ENCODE measurements around the gene SCN4A.

SCN4A gene

DNA sequence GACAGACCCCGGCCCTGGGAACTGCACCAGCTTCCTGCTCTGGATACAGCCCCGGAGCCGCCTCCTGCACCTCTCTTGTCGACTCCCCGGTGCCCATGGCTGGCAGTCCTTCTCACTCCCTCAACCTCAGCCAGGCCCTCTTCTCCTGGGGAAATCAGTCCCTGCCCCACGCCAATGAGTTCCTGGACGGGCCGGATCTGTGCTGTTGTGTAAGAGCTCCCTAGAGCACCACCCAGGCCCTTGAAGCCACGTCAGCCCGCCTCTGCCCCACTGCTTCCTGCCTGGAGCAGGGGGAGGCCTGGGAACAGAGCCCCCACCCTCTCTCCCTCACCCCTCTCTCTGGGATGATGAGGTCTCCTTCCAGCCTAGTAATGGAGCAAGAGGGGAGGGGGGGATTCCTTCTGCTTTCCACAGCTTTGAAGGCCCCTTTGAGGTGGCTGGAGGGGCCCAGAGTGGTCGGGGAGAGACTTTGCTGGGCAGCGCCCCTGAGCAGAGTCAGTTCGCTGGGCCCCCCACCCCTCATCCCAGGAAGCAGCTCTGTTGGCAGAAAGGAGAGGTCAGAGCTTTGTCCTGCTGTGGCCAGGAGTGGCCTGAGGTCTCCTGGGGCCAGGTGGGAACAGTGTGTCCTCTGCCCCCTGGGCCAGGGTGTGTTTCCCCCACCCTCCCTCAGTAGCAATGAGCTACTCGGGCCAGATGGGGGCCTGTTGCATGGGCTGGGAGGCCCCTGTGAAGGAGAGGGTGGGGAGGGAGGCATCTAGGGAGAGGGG lies 29.2 kb upstream of the SCN4A start:
- no peak for DNase-seq

DNA sequence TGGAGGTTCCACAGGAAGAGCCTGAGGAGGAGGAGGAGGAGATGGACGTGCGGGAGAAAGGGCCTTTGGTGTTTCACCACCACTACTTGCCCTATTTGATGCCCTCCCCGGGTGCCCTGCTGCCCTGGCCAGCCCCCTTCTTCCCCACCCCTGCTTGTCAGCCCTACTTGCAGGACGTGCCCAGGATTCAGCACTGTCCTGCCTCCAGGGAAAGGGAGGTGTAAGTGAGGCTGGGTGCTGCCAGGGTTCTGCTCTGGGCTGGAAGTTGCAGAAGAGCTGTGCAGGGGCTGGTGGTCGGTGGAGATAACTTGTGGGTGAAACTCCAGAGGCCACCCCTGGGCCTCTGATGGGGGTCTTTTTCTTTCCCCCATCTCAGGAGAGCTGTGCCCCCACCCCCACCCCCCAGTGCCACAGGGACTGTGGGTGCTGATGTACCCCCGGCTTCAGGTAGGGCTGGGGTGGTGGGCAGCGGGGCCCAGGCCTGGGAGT lies 28.4 kb upstream of the SCN4A start:
- no peak for DNase-seq

DNA sequence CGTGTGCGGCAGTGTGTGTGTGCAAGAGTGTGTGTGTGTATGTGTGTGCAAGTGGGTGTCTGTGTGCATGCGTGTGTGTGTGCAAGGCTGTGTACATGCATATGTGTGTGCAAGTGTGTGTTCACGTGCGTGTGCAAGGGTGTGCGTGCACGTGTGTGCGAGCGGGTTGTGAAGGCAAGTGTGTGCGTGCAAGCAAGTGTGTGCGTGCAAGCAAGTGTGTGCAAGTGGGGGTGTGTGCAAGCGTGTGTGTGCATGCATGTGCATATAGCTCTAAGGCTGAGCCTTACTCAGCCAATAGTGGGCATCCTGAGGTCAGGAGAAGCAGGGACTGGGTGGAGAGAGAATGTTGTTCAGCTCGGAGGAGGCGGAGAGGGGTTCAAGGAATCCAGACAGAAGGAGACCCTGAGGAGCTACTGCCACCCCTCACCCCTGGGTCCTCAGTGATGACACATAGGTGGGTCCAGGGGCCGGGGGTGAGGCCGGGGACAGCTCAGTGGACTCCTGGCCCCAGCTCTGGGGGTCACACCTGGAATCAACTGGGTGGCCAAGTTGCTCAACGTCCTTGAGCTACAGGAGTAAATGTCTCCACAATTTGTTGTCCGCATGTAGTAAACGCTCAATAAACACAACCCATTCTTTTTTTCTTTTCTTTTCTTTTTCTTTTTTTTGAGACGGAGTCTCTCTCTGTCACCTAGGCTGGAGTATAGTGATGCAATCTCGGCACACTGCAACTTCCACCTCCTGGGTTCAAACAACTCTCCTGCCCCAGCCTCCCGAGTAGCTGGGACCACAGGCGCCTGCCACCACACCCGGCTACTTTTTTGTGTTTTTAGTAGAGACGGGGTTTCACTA lies 27.2 kb upstream of the SCN4A start:
- no peak for DNase-seq

DNA sequence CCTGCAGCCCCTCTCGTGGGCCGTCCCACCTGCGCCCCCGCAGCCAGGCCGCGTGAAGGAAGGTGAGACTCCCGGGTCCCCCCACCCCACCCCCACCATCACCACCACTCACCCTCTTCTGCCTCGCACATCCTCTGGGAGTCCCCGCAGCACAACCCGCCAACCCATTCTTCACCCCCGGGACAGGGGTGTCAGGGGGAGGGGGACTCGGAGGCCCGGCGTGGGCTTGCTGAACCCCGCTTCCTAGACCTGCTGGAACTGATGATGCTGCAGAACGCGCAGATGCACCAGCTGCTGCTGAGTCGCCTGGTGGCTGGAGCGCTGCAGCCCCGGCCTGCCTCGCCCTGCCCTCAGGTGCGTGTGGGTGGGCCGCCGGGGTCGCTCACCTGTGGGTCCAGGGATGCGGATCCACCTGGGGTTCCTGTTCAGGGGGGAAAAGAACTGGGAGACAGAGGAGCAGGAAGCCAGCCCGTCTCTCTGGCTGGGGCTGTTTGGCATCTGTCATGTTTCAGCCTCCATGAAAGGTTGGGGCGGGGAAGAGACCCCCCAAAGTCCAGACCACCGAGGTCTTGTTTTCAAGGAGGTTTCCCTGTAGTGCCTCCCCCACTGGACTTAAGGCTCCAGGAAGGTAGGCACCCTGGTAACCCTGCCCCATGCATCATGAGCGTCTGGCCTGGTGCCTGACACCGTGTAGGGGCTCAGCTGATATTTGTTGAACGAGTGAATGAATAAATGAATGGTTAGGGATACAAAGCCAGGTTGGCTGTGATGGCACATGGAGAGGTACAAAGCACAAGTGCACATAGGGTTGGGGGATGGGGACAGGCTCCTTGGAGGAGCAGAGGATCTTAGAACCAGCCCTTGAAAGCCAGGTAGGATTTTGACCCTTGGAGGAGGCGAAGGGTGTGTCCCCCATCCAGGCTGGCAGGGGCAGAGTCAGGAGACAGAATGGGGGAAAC lies 26.3 kb upstream of the SCN4A start:
- DNase-seq: peak; percentile 35

DNA sequence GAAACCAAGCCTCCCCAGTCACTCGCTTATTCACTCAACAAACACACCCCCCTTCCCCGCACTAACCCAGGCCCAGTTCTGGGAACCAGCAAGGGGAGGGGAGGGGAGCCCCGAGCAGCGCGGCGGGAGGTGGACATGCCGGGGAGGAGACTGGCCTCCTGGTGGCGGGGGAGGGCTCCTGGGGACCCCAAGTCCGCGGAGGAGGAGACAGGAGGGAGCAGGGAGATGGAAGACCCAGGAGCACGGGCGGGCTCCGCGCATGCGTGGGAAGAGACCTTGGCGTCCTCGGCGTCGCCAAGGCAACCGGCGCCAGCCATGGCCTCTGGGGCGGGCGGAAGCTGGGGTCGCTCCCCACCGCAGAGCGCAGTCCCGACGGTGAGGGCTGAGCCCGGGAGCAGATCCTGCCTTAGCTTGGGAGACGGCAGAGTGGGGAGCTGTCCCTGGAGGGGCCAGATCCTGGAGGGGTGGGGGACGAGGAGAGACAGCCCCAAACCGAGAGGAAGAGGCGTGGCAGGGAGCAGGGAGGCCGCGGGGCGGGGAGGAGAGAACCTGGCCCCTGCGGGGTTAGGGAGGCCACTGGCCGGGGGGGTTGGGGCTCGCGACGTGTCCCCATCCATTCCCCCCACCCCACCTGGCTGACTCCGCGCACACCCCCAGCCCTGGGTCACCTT lies 25.5 kb upstream of the SCN4A start, which contains the start of gene PRR29:
PRR29 (plus strand) TSS at position 302 of the 671 bp plus-strand sequence; CDS start at position 316, 14 bp downstream.
- DNase-seq: peak; percentile 68

DNA sequence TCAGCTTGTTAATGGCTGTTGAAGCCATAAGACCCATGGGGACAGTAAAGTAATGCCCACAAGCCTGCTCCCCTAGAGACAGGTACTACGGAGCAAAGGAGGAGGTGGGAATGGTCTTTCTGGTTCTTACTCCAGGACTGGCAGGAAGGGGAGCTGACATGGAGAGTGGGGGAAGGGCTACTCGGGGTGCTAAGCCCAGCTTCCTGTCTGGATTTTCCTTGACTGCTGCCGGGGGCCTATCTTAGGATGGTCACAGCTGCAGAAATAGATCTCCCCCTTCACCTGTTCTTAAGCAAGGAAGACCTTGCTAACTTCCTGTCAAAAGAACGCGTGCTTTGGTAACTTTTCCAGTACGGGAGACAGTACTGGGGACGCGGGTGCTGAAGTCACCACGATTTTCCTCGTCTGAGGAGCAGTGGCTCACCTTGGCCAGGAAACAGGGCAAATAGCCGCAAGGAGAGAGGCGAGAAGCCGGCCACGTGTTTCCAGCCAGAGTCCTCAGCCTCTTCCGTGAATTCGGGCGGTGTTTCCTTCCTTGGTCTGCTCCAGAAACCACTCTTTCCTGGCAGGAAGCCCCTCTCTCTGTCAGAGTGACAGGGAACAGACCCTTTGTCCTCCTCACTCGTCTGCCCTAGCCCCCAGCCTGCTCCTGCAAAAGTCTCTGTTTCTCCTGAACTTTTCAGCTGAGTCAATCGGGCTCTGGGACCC lies 24.8 kb upstream of the SCN4A start:
- no peak for DNase-seq

DNA sequence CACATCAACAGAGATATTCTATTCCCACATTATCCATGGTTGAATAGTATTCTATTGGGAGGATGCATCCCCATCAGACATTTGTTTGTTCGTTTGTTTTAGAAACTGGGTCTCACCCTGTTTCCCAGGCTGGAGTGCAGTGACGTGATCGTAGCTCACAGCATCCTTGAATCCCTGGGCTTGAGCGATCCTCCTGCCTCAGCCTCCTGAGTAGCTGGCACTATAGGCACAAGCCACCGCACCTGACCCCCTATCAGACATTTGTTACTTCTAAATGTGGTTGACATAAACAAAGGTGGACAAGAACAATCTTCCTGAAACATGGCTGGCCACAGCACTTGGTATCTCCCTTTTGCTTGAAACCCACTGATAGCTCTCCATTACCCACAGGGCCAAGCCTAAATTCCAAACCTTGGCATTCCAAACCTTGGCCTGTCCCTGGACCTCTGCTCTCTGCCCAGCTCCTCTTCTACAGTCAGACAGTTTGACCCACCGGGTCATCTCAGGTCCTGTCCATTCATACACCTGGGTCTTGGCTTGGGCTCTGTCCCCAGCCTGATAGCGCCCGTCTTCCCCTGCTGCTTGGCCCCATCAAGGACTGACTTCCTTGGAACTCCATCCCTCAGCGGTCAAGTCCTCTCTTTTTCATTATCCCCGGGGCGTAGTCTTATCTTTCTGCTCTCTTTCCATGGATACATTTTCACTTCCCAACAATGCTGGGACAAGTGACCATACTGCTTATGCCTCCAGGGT lies 23.9 kb upstream of the SCN4A start:
- DNase-seq: no peak

DNA sequence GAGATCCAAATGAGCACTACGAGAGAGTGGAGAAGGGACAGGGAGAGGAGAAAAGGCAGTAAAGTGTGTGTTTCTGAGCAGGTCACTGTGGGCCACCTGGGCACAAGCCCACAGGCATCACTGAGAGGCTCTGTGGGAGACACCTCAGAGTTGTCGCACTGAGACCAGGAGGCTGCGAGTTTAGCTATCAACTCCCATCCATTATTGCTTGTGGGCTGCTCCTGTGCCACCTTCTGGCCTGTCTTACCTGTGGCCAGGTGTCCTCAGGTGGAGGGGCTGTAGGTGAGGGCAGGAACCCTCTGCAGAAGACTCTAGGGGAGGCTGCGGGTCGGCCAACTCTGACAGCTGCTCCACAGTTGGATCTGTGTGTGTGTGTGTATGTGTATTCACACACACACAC lies 22.9 kb upstream of the SCN4A start:
- DNase-seq: no peak

DNA sequence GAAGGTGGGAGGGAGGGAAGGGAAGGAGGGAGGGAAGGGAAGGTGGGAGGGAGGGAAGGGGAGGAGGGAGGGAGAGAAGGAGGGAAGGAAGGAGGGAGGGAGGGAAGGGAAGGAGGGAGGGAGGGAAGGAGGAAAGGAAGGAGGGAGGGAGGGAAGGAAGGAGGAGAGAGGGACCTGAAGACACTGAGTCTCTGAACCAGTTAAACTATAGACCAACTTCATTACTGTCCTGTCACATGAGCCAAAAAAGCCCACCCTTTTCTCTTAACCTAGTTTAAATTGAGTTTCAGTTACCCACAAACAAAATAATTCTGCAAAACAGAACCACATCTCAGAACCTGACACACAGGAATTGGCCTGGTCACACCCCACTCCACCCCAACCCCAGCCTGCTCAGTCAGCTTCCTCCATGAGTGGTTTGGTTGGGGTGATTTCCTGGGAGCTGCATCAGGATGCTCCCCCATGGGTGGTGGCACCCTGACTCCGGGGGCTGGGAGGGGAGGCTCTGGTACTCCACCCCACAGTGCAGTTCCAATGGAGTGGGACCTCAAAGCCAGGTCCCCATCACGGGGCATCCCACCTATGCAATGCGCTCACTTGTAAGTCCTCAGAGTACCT lies 20.8 kb upstream of the SCN4A start:
- DNase-seq: no peak

DNA sequence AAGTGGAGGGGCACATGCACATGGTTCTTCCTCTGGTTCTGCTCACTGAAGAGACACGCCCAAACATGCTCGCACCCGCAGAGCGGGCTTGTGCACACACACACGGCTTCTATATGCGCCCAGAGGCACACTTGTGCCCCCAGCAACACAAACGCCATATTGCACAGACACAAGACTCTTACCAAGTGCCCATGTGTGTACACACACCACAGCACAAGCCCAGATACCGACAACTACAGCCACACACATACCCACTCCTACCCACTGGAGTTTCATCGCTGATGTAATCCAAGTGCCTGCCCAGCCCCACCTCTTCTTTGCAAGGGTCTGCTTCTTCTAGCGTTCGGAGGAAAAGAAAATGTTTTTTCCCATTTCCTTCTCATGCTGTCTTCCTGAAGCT lies 18.9 kb upstream of the SCN4A start:
- DNase-seq: no peak

DNA sequence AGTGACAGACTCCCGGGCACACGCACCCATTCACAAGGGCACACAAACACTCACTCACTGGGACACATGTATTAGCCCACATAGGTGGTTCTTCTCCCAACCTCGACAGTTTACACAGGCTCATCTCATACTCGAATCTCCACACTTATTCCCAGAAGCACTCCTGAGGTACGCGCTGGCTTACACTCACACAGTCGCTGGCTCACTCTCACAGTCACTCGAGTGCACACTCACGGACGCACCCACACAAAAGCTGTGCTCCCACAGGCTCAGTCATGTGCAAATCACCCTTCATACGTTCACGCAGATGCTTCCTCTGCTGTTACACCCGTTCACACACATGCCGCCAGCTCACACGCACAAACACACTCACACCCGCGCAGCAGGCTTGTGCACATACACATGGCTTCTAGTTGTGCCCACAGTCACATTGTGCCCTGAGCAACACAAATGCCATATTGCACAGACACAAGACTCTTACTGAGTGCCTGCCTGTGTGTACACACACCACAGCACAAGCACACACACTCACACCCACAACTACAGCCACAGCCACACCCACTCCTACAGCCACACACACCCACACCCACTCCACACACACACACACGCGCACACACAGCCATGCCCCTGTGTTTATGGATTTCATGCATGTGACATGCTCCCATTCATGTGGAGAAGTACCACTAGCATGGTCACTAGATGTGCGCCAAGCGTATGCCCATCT lies 17.1 kb upstream of the SCN4A start:
- no peak for DNase-seq

DNA sequence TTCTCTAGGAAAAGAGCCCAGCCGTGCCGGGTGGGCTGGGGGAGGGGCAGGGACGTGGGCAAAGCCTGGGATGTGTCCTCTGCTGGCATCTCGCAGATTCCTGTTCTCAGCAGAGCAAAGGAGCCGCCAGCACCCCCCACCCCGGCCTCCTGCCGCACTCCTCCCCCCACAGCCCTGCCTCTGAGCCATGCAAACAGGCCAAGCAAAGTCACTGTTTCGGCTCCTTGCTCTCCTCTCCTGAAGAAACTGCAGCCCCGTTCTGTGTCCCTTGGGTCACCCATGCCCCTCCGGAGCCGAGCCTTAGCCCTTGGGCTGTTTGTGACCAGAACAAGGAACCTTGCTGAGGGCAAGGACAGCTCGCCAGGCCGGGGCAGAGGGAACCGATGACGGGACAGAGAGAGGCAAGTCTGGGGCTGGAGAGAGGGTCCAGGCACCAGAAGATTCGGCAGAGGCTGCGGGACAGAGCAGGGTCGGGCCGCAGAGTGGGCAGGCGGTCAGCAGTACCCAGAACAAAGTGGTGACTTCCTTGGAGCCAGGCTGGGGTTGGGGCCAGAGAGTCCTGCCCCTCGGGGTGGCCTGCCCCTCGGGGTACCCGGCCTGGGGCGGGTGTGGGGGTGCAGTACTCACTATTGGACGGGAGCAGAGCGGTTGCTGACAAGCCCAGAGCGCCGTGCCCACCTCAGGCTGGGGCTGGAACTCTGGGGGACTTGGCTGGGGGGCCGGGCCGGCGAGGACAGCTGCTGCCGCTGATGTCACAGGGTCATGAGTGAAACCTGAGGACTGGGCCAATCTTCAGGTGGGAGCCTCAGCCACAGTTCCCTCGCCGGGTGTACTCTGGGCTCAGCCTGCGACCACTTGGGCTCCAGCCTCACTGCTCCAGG lies 16.3 kb upstream of the SCN4A start:
- no peak for DNase-seq

DNA sequence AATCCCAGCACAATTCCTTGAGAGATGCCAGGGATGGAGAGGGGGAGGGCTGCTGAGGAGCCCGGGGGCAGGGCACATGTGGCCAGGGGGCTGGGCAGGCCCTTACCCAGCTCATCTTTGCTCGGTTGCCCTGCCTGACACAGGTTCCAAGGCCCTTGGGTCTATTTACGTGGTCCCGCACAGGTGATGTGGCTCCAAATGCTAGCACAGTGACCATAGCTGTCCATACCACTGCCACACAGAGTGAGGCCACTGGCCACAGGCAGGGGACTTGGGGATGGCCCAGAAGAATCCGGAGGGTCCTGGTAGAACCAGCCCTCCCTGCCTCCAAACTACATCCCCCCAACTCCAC lies 15.4 kb upstream of the SCN4A start:
- no peak for DNase-seq

DNA sequence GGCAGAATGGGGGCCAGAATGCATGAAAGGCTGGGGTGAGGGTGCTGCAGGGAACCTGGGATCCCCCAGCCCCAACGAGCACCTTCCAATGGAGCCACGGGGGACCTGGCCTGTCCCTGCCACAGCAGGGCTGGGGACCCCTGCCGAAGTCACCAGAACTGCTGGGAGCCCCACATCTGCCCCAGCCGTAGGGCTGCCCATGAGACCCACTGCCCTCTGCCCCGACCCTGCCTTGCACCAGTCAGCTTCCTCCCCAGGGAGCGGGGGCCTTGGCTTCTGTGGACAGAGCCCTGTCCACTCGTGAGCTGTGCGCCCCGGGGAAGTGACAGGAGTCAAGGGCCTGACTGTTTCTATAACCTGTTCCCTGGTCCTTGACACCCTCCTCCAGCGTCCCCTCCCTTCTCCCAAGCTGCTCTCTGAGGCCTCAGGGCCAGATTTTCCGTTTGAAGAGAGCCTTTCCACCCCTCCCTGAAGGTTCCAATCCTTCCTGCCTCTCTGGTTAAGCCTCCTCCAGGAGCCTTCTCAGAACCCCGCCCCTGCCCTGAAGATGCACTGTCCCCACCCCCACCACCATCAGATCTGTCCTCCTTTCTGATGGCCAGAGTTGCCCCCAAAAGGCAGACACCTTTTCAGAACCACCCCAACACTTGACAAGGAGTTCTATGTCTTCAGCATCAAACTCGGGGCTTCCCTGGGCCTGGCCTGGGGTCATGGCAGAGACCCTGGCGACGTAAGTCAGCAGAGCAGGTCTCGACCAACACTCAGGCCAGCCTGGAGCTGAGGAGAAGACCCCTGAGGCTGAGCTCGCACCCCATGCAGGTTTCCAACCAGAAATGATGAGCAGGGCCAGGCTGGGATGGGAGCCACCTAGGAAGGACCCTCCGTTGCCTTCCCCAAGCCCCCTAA lies 14.8 kb upstream of the SCN4A start:
- no peak for DNase-seq

DNA sequence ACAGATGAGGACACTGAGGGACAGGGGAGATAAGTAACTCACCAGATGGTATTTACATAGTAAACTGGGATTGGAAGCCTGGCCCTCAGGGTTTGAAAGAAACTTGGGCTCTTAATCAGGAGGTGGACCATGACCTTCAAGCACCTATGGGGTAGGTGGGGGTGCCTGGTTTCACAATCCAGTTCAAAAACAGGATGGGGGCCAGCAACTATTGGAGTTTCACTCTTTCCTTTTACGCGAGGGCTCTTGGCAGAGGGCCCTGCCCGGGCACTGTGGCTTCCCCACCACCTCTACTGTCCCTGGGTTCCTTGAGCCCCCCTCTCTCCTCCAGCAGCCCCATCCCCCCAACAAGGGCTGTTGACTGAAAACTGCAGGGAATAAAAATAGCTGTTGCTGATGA lies 14.1 kb upstream of the SCN4A start:
- DNase-seq: no peak

DNA sequence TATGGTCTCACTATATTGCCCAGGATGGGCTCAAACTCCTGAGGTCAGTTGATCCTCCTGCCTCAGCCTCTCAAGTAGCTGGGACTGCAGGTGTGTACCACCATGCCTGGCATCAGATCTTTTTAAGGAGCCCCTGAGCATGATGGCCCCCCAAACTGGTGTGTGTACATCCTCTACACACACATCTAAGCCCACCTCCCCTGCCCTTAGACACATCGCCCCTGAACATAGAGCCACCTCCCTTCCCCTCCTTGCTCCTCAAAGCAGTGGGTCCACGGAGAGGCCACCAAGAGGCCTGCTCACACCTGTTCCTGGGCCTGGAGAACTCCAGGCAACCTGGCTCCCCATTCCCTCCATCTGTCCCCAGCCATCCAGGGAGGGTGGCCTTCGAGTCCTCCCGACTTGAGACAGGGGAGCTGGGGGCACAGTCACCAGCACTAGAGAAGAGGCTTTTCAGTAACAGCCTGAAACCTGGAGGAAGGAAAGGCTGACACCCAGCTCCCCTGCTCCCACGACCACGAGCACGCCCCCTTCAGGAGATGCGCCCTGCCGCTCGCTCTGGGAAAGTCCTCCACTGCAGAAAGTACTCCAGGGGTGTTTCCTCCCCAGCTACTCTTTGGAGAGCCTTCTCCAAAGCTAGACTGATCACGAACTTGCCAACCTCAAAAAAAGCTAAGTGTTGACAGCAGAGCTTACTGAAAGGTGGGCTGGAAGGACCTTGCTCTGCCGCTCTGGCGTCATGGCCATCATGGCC lies 12.8 kb upstream of the SCN4A start:
- DNase-seq: no peak
